Measurements from ENCODE around the gene DNAH7. TPM values are rescaled to one million over a fixed set of nuclear protein-coding genes. Genes with fewer than 3 reads are reported as not detected.

The DNAH7 gene
- total and polyA plus RNA-seq, 9 of the 15 experiments (the other 6 are each of a cell fraction or from before 2014, with no cell fraction given): 0.03 to 0.42 (median 0.18) TPM

DNA sequence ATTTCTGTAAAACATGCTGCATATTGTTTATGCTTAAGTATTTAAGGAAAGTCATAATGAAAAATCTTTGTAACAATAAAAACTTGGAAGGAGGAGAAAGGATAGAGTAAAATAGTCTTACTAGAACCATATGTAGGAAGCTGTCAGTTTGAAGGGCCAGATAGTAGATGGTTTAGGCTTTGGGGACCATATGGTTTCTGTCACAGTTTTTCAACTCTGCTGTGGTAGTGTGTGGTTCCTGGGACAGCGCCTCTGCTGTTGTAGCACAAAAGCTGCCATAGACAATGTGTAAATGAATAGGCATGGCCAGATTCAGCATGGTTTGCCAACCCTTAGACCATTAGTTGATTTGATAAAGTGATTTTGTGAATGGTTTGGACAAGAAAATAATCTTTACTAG is 336.1 kb downstream of the DNAH7 start:
- FAIRE-seq (no peak), ATAC-seq (no peak), DNase-seq (ENCODE audit: extremely low read depth in 1 of 4, low spot score in 3 of 4) (no peak)
- Histone ChIP-seq H3K36me3 (ENCODE audit: control insufficient read depth, insufficient read depth, low read length) (peaks cover 35% of the 10 kb centered on the region; the same call in 2 of the 3 replicates), H2AFZ (ENCODE audit: low read depth, low read length) (no peak overlapping the region), H3K9ac (ENCODE audit: insufficient read depth in 1 of 2, low read depth in 2 of 2, low read length in 2 of 2) (no peak overlapping the region), H3K4me2 (ENCODE audit: insufficient read depth, low read length) (no peak overlapping the region), H3K4me3 (no peak overlapping the region), H4K20me1 (replicated peaks; ENCODE audit: control insufficient read depth, insufficient read depth, low read length) (no peaks in the 10 kb centered on the region), H3K27ac (ENCODE audit: extremely low read depth, low read depth, low read length) (no peak overlapping the region), H3K9me1 (ENCODE audit: control insufficient read depth, insufficient read depth, low read length) (no peaks in the 10 kb centered on the region), H3K4me1 (replicated peaks in 1 of 2; ENCODE audit: control insufficient read depth in 2 of 2, insufficient read depth in 2 of 2, low read length in 2 of 2) (no peaks in the 10 kb centered on the region), H3K79me2 (ENCODE audit: control insufficient read depth, insufficient read depth, low read length) (no peaks in the 10 kb centered on the region), H3K9me3 (replicated peaks; ENCODE audit: control insufficient read depth, insufficient read depth, low read depth, low read length) (no peaks in the 10 kb centered on the region), H3K27me3 (ENCODE audit: control insufficient read depth in 2 of 2, insufficient read depth in 2 of 2, low read length in 2 of 2) (no peaks in the 10 kb centered on the region)
- 100% methylated on average over 1 of the region's 1 CpG for WGBS (ENCODE audit: insufficient coverage, low coverage, missing lambda C conversion rate)
- no TSS peak for BruUV-seq (replicated peaks)
- intact Hi-C loops (cut with micrococcal nuclease) (no loop called here), in situ Hi-C loops (cut with MboI) (no loop called here)
- ChIA-PET CTCF (ENCODE audit: low intra/inter-chr PET ratio) (no interaction called here), POLR2A (no interaction called here)
- TF ChIP-seq NBN (IDR thresholded peaks at IDR 0.05; ENCODE audit: low read depth) (no peak), PRMT5 (CRISPR knock-in tag; IDR thresholded peaks at IDR 0.05) (no peak)

DNA sequence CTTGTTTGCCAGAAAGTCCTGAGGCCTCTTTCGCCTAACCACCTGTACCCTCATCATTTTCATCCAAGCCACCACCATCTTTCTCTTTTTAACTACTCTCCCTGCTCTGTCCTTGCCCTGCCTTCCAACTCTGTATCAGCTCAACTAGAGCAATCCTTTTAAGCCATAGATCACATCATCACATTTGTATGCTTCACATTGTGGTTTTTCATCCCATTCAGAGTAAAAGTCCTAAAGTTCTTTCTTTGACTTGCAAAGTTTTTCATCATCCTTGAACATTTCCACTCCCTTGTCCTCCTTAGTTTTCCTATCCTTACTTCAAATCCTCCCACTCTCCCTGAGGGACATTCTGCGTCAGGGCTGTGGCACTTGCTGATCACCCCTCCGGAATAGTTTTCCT is 337.7 kb downstream of the DNAH7 start:
- BruUV-seq (replicated peaks): no TSS peak
- Histone ChIP-seq H3K36me3 (ENCODE audit: control insufficient read depth, insufficient read depth, low read length) (peaks cover 35% of the 10 kb centered on the region; the same call in 2 of the 3 replicates), H3K27me3 (ENCODE audit: control insufficient read depth in 2 of 2, insufficient read depth in 2 of 2, low read length in 2 of 2) (no peaks in the 10 kb centered on the region), H3K4me3 (no peak overlapping the region), H3K9me3 (replicated peaks; ENCODE audit: control insufficient read depth, insufficient read depth, low read depth, low read length) (no peaks in the 10 kb centered on the region), H3K79me2 (ENCODE audit: control insufficient read depth, insufficient read depth, low read length) (no peaks in the 10 kb centered on the region), H3K9me1 (ENCODE audit: control insufficient read depth, insufficient read depth, low read length) (no peaks in the 10 kb centered on the region), H3K4me1 (replicated peaks in 1 of 2; ENCODE audit: control insufficient read depth in 2 of 2, insufficient read depth in 2 of 2, low read length in 2 of 2) (no peaks in the 10 kb centered on the region), H4K20me1 (replicated peaks; ENCODE audit: control insufficient read depth, insufficient read depth, low read length) (no peaks in the 10 kb centered on the region), H2AFZ (ENCODE audit: low read depth, low read length) (no peak overlapping the region), H3K27ac (ENCODE audit: extremely low read depth, low read depth, low read length) (no peak overlapping the region), H3K4me2 (ENCODE audit: insufficient read depth, low read length) (no peak overlapping the region), H3K9ac (ENCODE audit: insufficient read depth in 1 of 2, low read depth in 2 of 2, low read length in 2 of 2) (no peak overlapping the region)
- DNase-seq (ENCODE audit: extremely low read depth in 1 of 4, low spot score in 3 of 4) (no peak), ATAC-seq (no peak), FAIRE-seq (no peak)
- POLR2A ChIA-PET: no interaction called here
- intact Hi-C loops (cut with micrococcal nuclease) (no loop called here), in situ Hi-C loops (cut with MboI) (no loop called here)
- WGBS (ENCODE audit: insufficient coverage, low coverage, missing lambda C conversion rate): 100% methylated on average over 3 of the region's 3 CpGs
- CTCF ChIA-PET (ENCODE audit: low intra/inter-chr PET ratio): no interaction called here
- TF ChIP-seq YBX1 (IDR thresholded peaks at IDR 0.05): no peak
- TF ChIP-seq ESRRB (CRISPR knock-in tag; IDR thresholded peaks at IDR 0.05; ENCODE audit: borderline replicate concordance): no peak
- TF ChIP-seq, protein P1, sequence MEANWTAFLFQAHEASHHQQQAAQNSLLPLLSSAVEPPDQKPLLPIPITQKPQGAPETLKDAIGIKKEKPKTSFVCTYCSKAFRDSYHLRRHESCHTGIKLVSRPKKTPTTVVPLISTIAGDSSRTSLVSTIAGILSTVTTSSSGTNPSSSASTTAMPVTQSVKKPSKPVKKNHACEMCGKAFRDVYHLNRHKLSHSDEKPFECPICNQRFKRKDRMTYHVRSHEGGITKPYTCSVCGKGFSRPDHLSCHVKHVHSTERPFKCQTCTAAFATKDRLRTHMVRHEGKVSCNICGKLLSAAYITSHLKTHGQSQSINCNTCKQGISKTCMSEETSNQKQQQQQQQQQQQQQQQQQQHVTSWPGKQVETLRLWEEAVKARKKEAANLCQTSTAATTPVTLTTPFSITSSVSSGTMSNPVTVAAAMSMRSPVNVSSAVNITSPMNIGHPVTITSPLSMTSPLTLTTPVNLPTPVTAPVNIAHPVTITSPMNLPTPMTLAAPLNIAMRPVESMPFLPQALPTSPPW (CRISPR knock-in tag; IDR thresholded peaks at IDR 0.05): no peak
- no peak for TF ChIP-seq RCOR1 (IDR thresholded peaks at IDR 0.05; ENCODE audit: borderline replicate concordance in 1 of 2, low read depth in 2 of 2, low read length in 2 of 2)
- no peak for TF ChIP-seq ZNF224 (CRISPR knock-in tag; IDR thresholded peaks at IDR 0.05)
- TF ChIP-seq, protein P2, sequence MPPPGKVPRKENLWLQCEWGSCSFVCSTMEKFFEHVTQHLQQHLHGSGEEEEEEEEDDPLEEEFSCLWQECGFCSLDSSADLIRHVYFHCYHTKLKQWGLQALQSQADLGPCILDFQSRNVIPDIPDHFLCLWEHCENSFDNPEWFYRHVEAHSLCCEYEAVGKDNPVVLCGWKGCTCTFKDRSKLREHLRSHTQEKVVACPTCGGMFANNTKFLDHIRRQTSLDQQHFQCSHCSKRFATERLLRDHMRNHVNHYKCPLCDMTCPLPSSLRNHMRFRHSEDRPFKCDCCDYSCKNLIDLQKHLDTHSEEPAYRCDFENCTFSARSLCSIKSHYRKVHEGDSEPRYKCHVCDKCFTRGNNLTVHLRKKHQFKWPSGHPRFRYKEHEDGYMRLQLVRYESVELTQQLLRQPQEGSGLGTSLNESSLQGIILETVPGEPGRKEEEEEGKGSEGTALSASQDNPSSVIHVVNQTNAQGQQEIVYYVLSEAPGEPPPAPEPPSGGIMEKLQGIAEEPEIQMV (tag; conservative IDR thresholded peaks at IDR 0.05; ENCODE audit: low read depth): no peak
- TF ChIP-seq ZNF766 (CRISPR knock-in tag; conservative IDR thresholded peaks at IDR 0.05): no peak
- TF ChIP-seq ASH1L (IDR thresholded peaks at IDR 0.05; ENCODE audit: borderline replicate concordance, low read depth, partially characterized antibody): no peak
- TF ChIP-seq CTBP1 (IDR thresholded peaks at IDR 0.05; ENCODE audit: borderline replicate concordance): no peak
- no peak for TF ChIP-seq NFIC (IDR thresholded peaks at IDR 0.05)
- no peak for TF ChIP-seq ZNF165 (CRISPR knock-in tag; IDR thresholded peaks at IDR 0.05; ENCODE audit: borderline replicate concordance)
- no peak for TF ChIP-seq ETV6 (IDR thresholded peaks at IDR 0.05; ENCODE audit: borderline replicate concordance in 1 of 2, low read depth in 2 of 2, low read length in 1 of 2)
- no peak for TF ChIP-seq ETV6 (CRISPR knock-in tag; IDR thresholded peaks at IDR 0.05; ENCODE audit: borderline replicate concordance)

Data from K562 (cell line).